Smooth muscle cell (in vitro differentiated cells): ENCODE measurements around the gene GTF3C1. TPM values are rescaled to one million over a fixed set of nuclear protein-coding genes. Genes with fewer than 3 reads are reported as not detected.

Source experiments
- DNase-seq: peaks from one replicate; lab custom pipeline; 2025; ENCODE audit not compliant: unreplicated experiment; lab: John Stamatoyannopoulos, UW
- H2AFZ ChIP-seq: fragments of 200-600 bp; sonication (generic); 2 replicates; pipeline ENCODE4 v1.6.0; 2016; ENCODE audit warnings: antibody characterized with exemption, low read depth, mild to moderate bottlenecking
- H3F3A ChIP-seq: fragments of 200-600 bp; sonication (generic); 2 replicates; pipeline ENCODE4 v1.6.0; 2017; ENCODE audit warnings: antibody characterized with exemption, low read depth
- H3K27ac ChIP-seq: fragments of 200-600 bp; sonication (generic); 2 replicates; pipeline ENCODE4 v1.5.1; 2016; ENCODE audit warnings: low read depth, mild to moderate bottlenecking
- H3K27me3 ChIP-seq: fragments of 200-600 bp; sonication (generic); 2 replicates; pipeline ENCODE4 v1.6.1; 2016; ENCODE audit warnings: low read depth, mild to moderate bottlenecking
- H3K36me3 ChIP-seq: fragments of 200-600 bp; sonication (generic); 2 replicates; pipeline ENCODE4 v1.5.1; 2016; ENCODE audit warnings: low read depth
- H3K4me1 ChIP-seq: fragments of 200-600 bp; sonication (generic); 2 replicates; pipeline ENCODE4 v1.5.1; 2016; ENCODE audit warnings: low read depth
- H3K4me2 ChIP-seq: fragments of 200-600 bp; sonication (generic); 2 replicates; pipeline ENCODE4 v1.6.0; 2016; ENCODE audit warnings: mild to moderate bottlenecking
- H3K4me3 ChIP-seq: fragments of 200-600 bp; sonication (generic); 2 replicates; pipeline ENCODE4 v1.5.1; 2016; ENCODE audit warnings: mild to moderate bottlenecking
- H3K79me2 ChIP-seq: fragments of 200-600 bp; sonication (generic); 2 replicates; pipeline ENCODE4 v1.6.0; 2016; ENCODE audit warnings: low read depth, mild to moderate bottlenecking
- H3K9ac ChIP-seq: fragments of 200-600 bp; sonication (generic); 2 replicates; pipeline ENCODE4 v1.6.0; 2016; ENCODE audit warnings: low read depth
- H3K9me3 ChIP-seq: fragments of 200-600 bp; sonication (generic); replicated peaks from 2 replicates; pipeline ENCODE4 v1.5.1; 2016; ENCODE audit warnings: low read depth
- H4K20me1 ChIP-seq: fragments of 200-600 bp; sonication (generic); 2 replicates; pipeline ENCODE4 v1.6.0; 2016; ENCODE audit warnings: low read depth
- WGBS: methylation state at CpG from one replicate; pipeline ENCODE4 v1.1.7; 2016; ENCODE audit warnings: low lambda C conversion rate; 5-methylcytosine and 5-hydroxymethylcytosine counted together
- polyA plus RNA-seq: library from polyadenylated mRNA; unstranded; fragments of >200 nt; fragmentation: Nextera tagmentation; extraction: Ambion mirVana; gene quantifications from 2 replicates; pipeline ENCODE4 v1.2.1, GENCODE V29; 2016
- total RNA-seq: library from RNA; depleted of rRNA; stranded (reverse); fragments of >200 nt; gene quantifications from 2 replicates; pipeline ENCODE4 v1.2.3, GENCODE V29; 2014
- TF ChIP-seq, protein P1 (sequence below): fragments of 200-600 bp; sonication (generic); IDR thresholded peaks from 2 replicates; pipeline ENCODE4 v1.5.1; 2017; ENCODE audit warnings: borderline replicate concordance, mild to moderate bottlenecking, antibody characterized with exemption; ENCODE audit not compliant: insufficient read depth, poor library complexity, severe bottlenecking

GTF3C1 gene
- total and polyA plus RNA-seq, 2 experiments from 2014 or later, result 47.6 to 78.5 TPM

DNA sequence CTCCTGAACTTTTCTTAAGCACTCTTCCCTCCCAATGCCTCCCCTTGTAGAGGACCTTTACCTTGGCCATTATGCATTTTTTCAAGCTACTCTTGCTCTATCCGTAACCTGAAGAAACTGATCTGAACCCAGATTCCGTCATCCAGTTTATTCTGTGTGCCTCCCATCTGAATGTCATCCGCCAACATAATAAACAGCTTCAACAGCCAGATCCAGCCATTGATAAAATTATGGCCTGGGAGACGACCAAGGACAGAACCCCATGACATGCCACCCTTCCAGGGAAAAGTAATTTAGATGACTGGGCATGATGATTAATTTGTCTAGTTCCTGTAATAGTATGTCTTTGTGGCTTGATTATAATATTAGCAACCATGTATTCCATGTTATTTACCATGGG lies 42.1 kb upstream of the GTF3C1 start:
- H3K4me3 ChIP-seq, result no peak overlapping the region
- WGBS, result 95% methylated on average over 4 of the region's 4 CpGs

DNA sequence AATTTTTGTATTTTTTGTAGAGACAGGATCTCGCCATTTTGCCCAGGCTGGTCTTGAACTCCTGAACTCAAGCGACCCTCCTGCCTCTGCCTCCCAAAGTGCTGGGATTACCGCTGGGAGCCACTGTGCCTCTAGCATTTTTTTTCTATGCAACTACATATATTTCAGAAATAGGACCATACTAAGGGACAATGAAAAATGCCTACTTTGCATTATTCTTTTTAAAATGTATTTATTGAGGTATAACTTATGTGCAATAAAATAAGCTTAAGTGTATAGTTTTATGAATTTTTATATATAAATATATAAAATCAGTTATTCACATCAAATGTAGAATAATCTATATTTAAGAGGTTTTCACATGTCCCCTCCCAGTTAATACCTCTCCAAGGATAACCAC lies 38.3 kb upstream of the GTF3C1 start:
- Histone ChIP-seq H3K9me3 (no peaks in the 10 kb centered on the region), H3K27ac (no peak overlapping the region), H3K4me2 (no peak overlapping the region), H3F3A (no peaks in the 10 kb centered on the region), H3K79me2 (no peaks in the 10 kb centered on the region), H2AFZ (no peak overlapping the region), H3K36me3 (no peaks in the 10 kb centered on the region), H3K4me3 (no peak overlapping the region), H3K27me3 (no peaks in the 10 kb centered on the region), H3K4me1 (no peaks in the 10 kb centered on the region), H4K20me1 (no peaks in the 10 kb centered on the region), H3K9ac (no peak overlapping the region)
- no peak for DNase-seq
- 99% methylated on average over 3 of the region's 3 CpGs for WGBS
- TF ChIP-seq, protein P1, sequence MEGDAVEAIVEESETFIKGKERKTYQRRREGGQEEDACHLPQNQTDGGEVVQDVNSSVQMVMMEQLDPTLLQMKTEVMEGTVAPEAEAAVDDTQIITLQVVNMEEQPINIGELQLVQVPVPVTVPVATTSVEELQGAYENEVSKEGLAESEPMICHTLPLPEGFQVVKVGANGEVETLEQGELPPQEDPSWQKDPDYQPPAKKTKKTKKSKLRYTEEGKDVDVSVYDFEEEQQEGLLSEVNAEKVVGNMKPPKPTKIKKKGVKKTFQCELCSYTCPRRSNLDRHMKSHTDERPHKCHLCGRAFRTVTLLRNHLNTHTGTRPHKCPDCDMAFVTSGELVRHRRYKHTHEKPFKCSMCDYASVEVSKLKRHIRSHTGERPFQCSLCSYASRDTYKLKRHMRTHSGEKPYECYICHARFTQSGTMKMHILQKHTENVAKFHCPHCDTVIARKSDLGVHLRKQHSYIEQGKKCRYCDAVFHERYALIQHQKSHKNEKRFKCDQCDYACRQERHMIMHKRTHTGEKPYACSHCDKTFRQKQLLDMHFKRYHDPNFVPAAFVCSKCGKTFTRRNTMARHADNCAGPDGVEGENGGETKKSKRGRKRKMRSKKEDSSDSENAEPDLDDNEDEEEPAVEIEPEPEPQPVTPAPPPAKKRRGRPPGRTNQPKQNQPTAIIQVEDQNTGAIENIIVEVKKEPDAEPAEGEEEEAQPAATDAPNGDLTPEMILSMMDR, result no peak

More for the DNA sequence above, 42.1 kb upstream of the GTF3C1 start:
- Histone ChIP-seq H3K4me1 (no peaks in the 10 kb centered on the region), H3F3A (no peaks in the 10 kb centered on the region), H3K79me2 (no peaks in the 10 kb centered on the region), H3K9me3 (no peaks in the 10 kb centered on the region), H3K9ac (no peak overlapping the region), H3K36me3 (no peaks in the 10 kb centered on the region), H3K4me2 (no peak overlapping the region), H2AFZ (no peak overlapping the region), H4K20me1 (peaks cover 4% of the 10 kb centered on the region), H3K27me3 (no peaks in the 10 kb centered on the region), H3K27ac (no peak overlapping the region)
- no peak for DNase-seq
- TF ChIP-seq, protein P1, result no peak

DNA sequence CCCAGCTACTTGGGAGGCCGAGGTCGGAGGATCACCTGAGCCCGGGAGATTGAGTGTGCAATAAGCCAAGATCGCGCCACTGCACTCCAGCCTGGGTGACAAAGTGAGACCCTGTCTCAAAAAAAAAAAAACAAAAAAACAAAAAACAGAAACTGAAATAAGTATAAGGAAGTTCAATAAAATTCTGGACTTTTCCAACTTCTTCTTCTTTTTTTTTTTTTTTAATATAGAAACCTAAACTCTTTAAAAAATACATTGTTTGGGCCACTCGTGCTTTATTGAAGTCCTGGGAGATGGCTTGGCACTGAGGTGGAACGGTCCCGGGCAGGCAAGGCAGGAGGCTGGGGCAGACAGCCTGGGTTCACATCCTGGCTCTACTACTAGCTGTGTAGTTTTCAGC lies 37.0 kb upstream of the GTF3C1 start:
- DNase-seq, result no peak
- H3F3A ChIP-seq, result no peaks in the 10 kb centered on the region
- H4K20me1 ChIP-seq, result no peaks in the 10 kb centered on the region
- H3K79me2 ChIP-seq, result no peaks in the 10 kb centered on the region
- 91% methylated on average over 8 of the region's 8 CpGs for WGBS
- no peak overlapping the region for H3K9ac ChIP-seq
- peaks cover 2% of the 10 kb centered on the region for H3K36me3 ChIP-seq
- no peaks in the 10 kb centered on the region for H3K4me1 ChIP-seq
- H3K4me2 ChIP-seq, result no peak overlapping the region
- no peaks in the 10 kb centered on the region for H3K9me3 ChIP-seq
- no peaks in the 10 kb centered on the region for H3K27me3 ChIP-seq
- H3K4me3 ChIP-seq, result no peak overlapping the region
- TF ChIP-seq, protein P1, result no peak
- no peak overlapping the region for H3K27ac ChIP-seq
- no peak overlapping the region for H2AFZ ChIP-seq

DNA sequence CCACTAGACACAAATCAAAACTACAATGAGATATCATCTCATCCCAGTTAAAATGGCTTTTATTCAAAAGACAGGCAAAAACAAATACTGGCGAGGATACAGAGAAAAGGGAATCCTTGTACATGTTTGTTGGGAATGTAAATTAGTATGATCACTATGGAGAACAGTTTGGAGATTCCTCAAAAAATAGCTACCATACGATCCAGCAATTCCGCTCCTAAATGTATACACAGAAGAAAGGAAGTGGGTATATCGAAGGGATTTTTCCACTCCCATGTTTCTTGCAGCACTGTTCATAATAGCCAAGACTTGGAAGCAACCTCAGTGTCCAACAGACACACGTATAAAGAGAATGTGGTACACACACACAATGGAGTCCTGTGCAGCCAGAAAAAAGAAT lies 35.5 kb upstream of the GTF3C1 start:
- Histone ChIP-seq H3K79me2 (no peaks in the 10 kb centered on the region), H3K4me3 (no peak overlapping the region), H3K4me2 (no peak overlapping the region), H3K9ac (no peak overlapping the region), H3K36me3 (peaks cover 4% of the 10 kb centered on the region), H3K27me3 (no peaks in the 10 kb centered on the region), H3K27ac (no peak overlapping the region), H3K9me3 (no peaks in the 10 kb centered on the region), H4K20me1 (no peaks in the 10 kb centered on the region), H3K4me1 (no peaks in the 10 kb centered on the region), H3F3A (no peaks in the 10 kb centered on the region), H2AFZ (no peak overlapping the region)
- TF ChIP-seq, protein P1, result no peak
- WGBS, result 95% methylated on average over 5 of the region's 5 CpGs
- no peak for DNase-seq
